ENCODE results near the gene NEK8. TPM values are rescaled to one million over a fixed set of nuclear protein-coding genes. Genes with fewer than 3 reads are reported as not detected.
A peak's percentile ranks its signal among the peaks of the same experiment; 100 is the strongest.

Gene NEK8
- total and polyA plus RNA-seq, 9 of the 15 experiments (the other 6 are each of a cell fraction or from before 2014, with no cell fraction given) = 0.98 to 16.6 (median 4.6) TPM

- TF ChIP-seq MEF2D (tag; conservative IDR thresholded peaks at IDR 0.05; ENCODE audit: low read depth) (no peak), AFF1 (IDR thresholded peaks at IDR 0.05; ENCODE audit: low read depth in 1 of 2, partially characterized antibody in 2 of 2) (peak in 1 of 2 experiments; percentile 18), RNF2 (IDR thresholded peaks at IDR 0.05) (peak; percentile 9; the same call in 1 of the 2 replicates), CBX5 (IDR thresholded peaks at IDR 0.05; ENCODE audit: borderline replicate concordance, low read depth) (0 out of 2 replicates have a peak, but pooled peaks have one; percentile 32), EGR1 (conservative IDR thresholded peaks at IDR 0.05) (peak; percentile 81), CHD1 (IDR thresholded peaks at IDR 0.05; ENCODE audit: low read length) (peak; percentile 46), ZNF717 (CRISPR knock-in tag; IDR thresholded peaks at IDR 0.05) (peak; percentile 30; the same call in 1 of the 2 replicates), SUPT5H (IDR thresholded peaks at IDR 0.05) (0 out of 2 replicates have a peak, but pooled peaks have one; percentile 49), SMAD4 (CRISPR knock-in tag; conservative IDR thresholded peaks at IDR 0.05) (peak; percentile 89), ZNF512 (tag; IDR thresholded peaks at IDR 0.05) (no peak), HDAC2 (IDR thresholded peaks at IDR 0.05) (0 out of 2 replicates have a peak, but pooled peaks have one; percentile 62), ZNF175 (CRISPR knock-in tag; IDR thresholded peaks at IDR 0.05; ENCODE audit: low read depth) (0 out of 2 replicates have a peak, but pooled peaks have one; percentile 50), ZNF639 (CRISPR knock-in tag; conservative IDR thresholded peaks at IDR 0.05 in 1 of 2, IDR thresholded peaks at IDR 0.05 in 1 of 2) (peak in 1 of 2 experiments; percentile 25; a peak in 1 of 4 replicates), POLR3G (IDR thresholded peaks at IDR 0.05; ENCODE audit: extremely low read depth, insufficient read length, insufficient replicate concordance) (no peak), KDM2B (CRISPR knock-in tag; IDR thresholded peaks at IDR 0.05) (no peak; the same call in 1 of the 2 replicates), ATF7 (IDR thresholded peaks at IDR 0.05) (peak; percentile 30; the same call in 1 of the 2 replicates), PYGO2 (tag; IDR thresholded peaks at IDR 0.05) (no peak), ZNF584 (CRISPR knock-in tag; IDR thresholded peaks at IDR 0.05; ENCODE audit: low read depth) (no peak), ZFPM2 (CRISPR knock-in tag; IDR thresholded peaks at IDR 0.05) (no peak), SMARCA4 (IDR thresholded peaks at IDR 0.05) (peak; percentile 74)
Observed at GRCh38 chr17:28743243-28744103, 14.9 kb downstream of the NEK8 start, which contains the start of gene TRAF4 (continued).

Data from K562 (cell line).